B cell (primary cell): Measurements from ENCODE around the gene ABCF1. TPM values are rescaled to one million over a fixed set of nuclear protein-coding genes. Genes with fewer than 3 reads are reported as not detected.

ENCODE experiments used
- ATAC-seq: fragments of 200-7000 bp; cut with Tn5 transposase; one replicate; pipeline ENCODE4 v1.10.0; 2021; ENCODE audit warnings: low read depth, mild to moderate bottlenecking, moderate number of reproducible peaks, moderate library complexity
- CTCF ChIA-PET: fragments of 350-600 bp; sonication (Branson Sonifier 250); formaldehyde crosslinking; loops from one replicate; lab custom pipeline; 2021; ENCODE audit warnings: antibody characterized with exemption, inconsistent platforms; lab: Charles Lee
- POLR2A ChIA-PET: fragments of 350-600 bp; sonication (Branson Sonifier 250); formaldehyde crosslinking; loops from one replicate; lab custom pipeline; 2021; ENCODE audit warnings: antibody characterized with exemption; lab: Charles Lee
- DNase-seq: peaks from one replicate; pipeline ENCODE4 v3.0.0; 2013
- H2AFZ ChIP-seq: 2 replicates; pipeline ENCODE4 v1.6.1; 2012; ENCODE audit warnings: mild to moderate bottlenecking, low read depth, low read length; ENCODE audit not compliant: insufficient read depth, poor library complexity, severe bottlenecking
- H3K27ac ChIP-seq, 2 donors: 1 replicate in 1 of 2; 2 replicates in 1 of 2; pipeline ENCODE4 v1.5.1; 2012 to 2013; ENCODE audit warnings: low read length in 2 of 2, mild to moderate bottlenecking in 2 of 2, moderate library complexity in 1 of 2
- H3K27me3 ChIP-seq, 4 experiments: fragments of 200-600 bp in 1 of 4; sonication (generic) in 1 of 4; replicated peaks in 1 of 4; 1 replicate in 2 of 4; 2 replicates in 2 of 4; pipeline versions ENCODE4 v1.6.1 to v1.7.0; 2013 to 2016; ENCODE audit warnings: low read length in 3 of 4, mild to moderate bottlenecking in 2 of 4, mixed read lengths in 1 of 4, moderate library complexity in 1 of 4; ENCODE audit not compliant: insufficient read depth in 4 of 4, control insufficient read depth in 3 of 4; ENCODE audit errors: control extremely low read depth in 1 of 4
- H3K36me3 ChIP-seq, 2 experiments: replicated peaks in 1 of 2; 1 replicate in 1 of 2; 2 replicates in 1 of 2; pipeline versions ENCODE4 v1.6.1 to v1.7.1; 2013; ENCODE audit warnings: low read length in 1 of 2; ENCODE audit not compliant: insufficient read depth in 2 of 2, control insufficient read depth in 1 of 2; ENCODE audit errors: control extremely low read depth in 1 of 2, extremely low read depth in 1 of 2
- H3K4me1 ChIP-seq, 2 donors: fragments of 200-600 bp in 1 of 2; sonication (generic) in 1 of 2; 1 replicate in 1 of 2; 2 replicates in 1 of 2; pipeline versions ENCODE4 v1.5.1 to v1.6.1; 2013 to 2017; ENCODE audit warnings: low read length in 2 of 2; ENCODE audit not compliant: control insufficient read depth in 2 of 2, insufficient read depth in 2 of 2
- H3K4me2 ChIP-seq: replicated peaks from 2 replicates; pipeline ENCODE3; 2012; ENCODE audit warnings: mild to moderate bottlenecking, low read depth, low read length; ENCODE audit not compliant: poor library complexity, severe bottlenecking
- H3K4me3 ChIP-seq, 5 experiments: fragments of 200-600 bp in 1 of 5; sonication (generic) in 1 of 5; 1 replicate in 3 of 5; 2 replicates in 2 of 5; pipeline versions ENCODE4 v1.5.1 to v1.7.0; 2011 to 2016; ENCODE audit warnings: low read length in 4 of 5, mild to moderate bottlenecking in 4 of 5, low read depth in 2 of 5, control low read depth in 1 of 5, moderate library complexity in 1 of 5; ENCODE audit not compliant: insufficient read depth in 1 of 5; ENCODE audit errors: control extremely low read depth in 1 of 5, extremely low read depth in 1 of 5
- H3K79me2 ChIP-seq: fragments of 200-600 bp; sonication (generic); one replicate; pipeline ENCODE4 v1.6.0; 2016; ENCODE audit warnings: low read length; ENCODE audit not compliant: control insufficient read depth, insufficient read depth
- H3K9ac ChIP-seq: fragments of 200-600 bp; sonication (generic); 2 replicates; pipeline ENCODE4 v1.6.1; 2017; ENCODE audit warnings: mild to moderate bottlenecking, low read length, moderate library complexity
- H3K9me3 ChIP-seq, 3 donors: one replicate each; pipeline versions ENCODE4 v1.6.1 to v1.7.1; 2013; ENCODE audit warnings: low read length in 2 of 3; ENCODE audit not compliant: control insufficient read depth in 2 of 3, insufficient read depth in 1 of 3; ENCODE audit errors: control extremely low read depth in 1 of 3
- H4K20me1 ChIP-seq: 2 replicates; pipeline ENCODE4 v1.6.0; 2012; ENCODE audit warnings: mild to moderate bottlenecking, low read length; ENCODE audit not compliant: insufficient read depth, control insufficient read depth, poor library complexity, severe bottlenecking
- H3K27ac Mint-ChIP-seq: one replicate; pipeline ENCODE4 v1.8.0; 2021; ENCODE audit warnings: mixed read lengths
- H3K27me3 Mint-ChIP-seq: one replicate; pipeline ENCODE4 v1.8.0; 2021; ENCODE audit warnings: mixed read lengths
- H3K4me1 Mint-ChIP-seq: one replicate; pipeline ENCODE4 v1.8.0; 2021; ENCODE audit warnings: mixed read lengths
- H3K4me3 Mint-ChIP-seq: one replicate; pipeline ENCODE4 v1.8.0; 2021; ENCODE audit warnings: mixed read lengths
- H3K9me3 Mint-ChIP-seq: one replicate; pipeline ENCODE4 v1.8.0; 2022; ENCODE audit warnings: mixed read lengths; ENCODE audit not compliant: insufficient read depth
- EZH2 ChIP-seq: IDR thresholded peaks from 2 replicates; pipeline ENCODE4 v1.6.1; 2012; ENCODE audit warnings: borderline replicate concordance, low read depth, mild to moderate bottlenecking, moderate library complexity, low read length; ENCODE audit not compliant: insufficient read depth, poor library complexity, severe bottlenecking
- WGBS: methylation state at CpG from one replicate; pipeline ENCODE4 v1.1.5; 2013; ENCODE audit warnings: missing lambda C conversion rate; ENCODE audit not compliant: insufficient coverage; 5-methylcytosine and 5-hydroxymethylcytosine counted together
- intact Hi-C: fragments of 100-400 bp; cut with micrococcal nuclease; formaldehyde crosslinking; loops from one replicate; pipeline ENCODE4 v1.10.0; 2022
- polyA plus RNA-seq: library from polyadenylated mRNA; depleted of rRNA; stranded (reverse); fragments of >200 nt; gene quantifications from 2 replicates; pipeline ENCODE4 v1.2.3, GENCODE V29; 2012
- total RNA-seq, 2 donors: library from RNA; stranded (reverse); fragments of 120-200 nt in 1 of 2; gene quantifications; 1 replicate in 1 of 2; 2 replicates in 1 of 2; pipeline versions ENCODE4 v1.2.3 to v1.2.4, GENCODE V29; 2013 to 2022
- TF ChIP-seq, protein P1 (sequence below): fragments of 200-600 bp; IDR thresholded peaks from one replicate; pipeline ENCODE4 v1.8.0; 2022; ENCODE audit warnings: antibody characterized with exemption, mild to moderate bottlenecking

Gene ABCF1
- total and polyA plus RNA-seq, 2 donors (not counting 1 experiment from before 2014, with no cell fraction given): 22.8 to 60.9 TPM

GRCh38 chr6:30547454-30547853, 23.8 kb upstream of the ABCF1 start:
- Histone ChIP-seq H3K9me3 (no peaks in the 10 kb centered on the region), H3K79me2 (no peaks in the 10 kb centered on the region), H3K9ac (no peak overlapping the region), H3K36me3 (peaks cover 0 to 55% of the 10 kb centered on the region in 2 experiments), H3K4me3 (no peak overlapping the region), H3K27ac (no peak overlapping the region), H2AFZ (no peak overlapping the region), H3K4me2 (no peak overlapping the region), H3K4me1 (peaks cover 15 to 21% of the 10 kb centered on the region in 2 donors), H3K27me3 (no peaks in the 10 kb centered on the region), H4K20me1 (no peaks in the 10 kb centered on the region)
- Mint-ChIP-seq H3K4me3 (no peak overlapping the region), H3K9me3 (no peaks in the 10 kb centered on the region), H3K27me3 (no peaks in the 10 kb centered on the region), H3K4me1 (peaks cover 22% of the 10 kb centered on the region), H3K27ac (no peak overlapping the region)
- POLR2A ChIA-PET: no interaction called here
- CTCF ChIA-PET: interaction anchor here (0.6 to 15.6 kb wide), 6 partner anchors 19 to 64 kb away, joined by 4 to 681 read pairs (median 118); no protein-coding TSS in a partner anchor
- 100% methylated on average over 1 of the region's 6 CpGs for WGBS
- ATAC-seq (no peak), DNase-seq (no peak)
- intact Hi-C loops: no loop called here
- TF ChIP-seq, protein P1, sequence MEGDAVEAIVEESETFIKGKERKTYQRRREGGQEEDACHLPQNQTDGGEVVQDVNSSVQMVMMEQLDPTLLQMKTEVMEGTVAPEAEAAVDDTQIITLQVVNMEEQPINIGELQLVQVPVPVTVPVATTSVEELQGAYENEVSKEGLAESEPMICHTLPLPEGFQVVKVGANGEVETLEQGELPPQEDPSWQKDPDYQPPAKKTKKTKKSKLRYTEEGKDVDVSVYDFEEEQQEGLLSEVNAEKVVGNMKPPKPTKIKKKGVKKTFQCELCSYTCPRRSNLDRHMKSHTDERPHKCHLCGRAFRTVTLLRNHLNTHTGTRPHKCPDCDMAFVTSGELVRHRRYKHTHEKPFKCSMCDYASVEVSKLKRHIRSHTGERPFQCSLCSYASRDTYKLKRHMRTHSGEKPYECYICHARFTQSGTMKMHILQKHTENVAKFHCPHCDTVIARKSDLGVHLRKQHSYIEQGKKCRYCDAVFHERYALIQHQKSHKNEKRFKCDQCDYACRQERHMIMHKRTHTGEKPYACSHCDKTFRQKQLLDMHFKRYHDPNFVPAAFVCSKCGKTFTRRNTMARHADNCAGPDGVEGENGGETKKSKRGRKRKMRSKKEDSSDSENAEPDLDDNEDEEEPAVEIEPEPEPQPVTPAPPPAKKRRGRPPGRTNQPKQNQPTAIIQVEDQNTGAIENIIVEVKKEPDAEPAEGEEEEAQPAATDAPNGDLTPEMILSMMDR: no peak
- TF ChIP-seq EZH2: no peak

- Histone ChIP-seq H3K4me2 (no peak overlapping the region), H3K9ac (no peak overlapping the region), H3K27ac (no peak overlapping the region), H3K27me3 (no peaks in the 10 kb centered on the region), H3K36me3 (peaks cover 0 to 63% of the 10 kb centered on the region in 2 experiments), H4K20me1 (no peaks in the 10 kb centered on the region), H2AFZ (no peak overlapping the region), H3K4me1 (peaks cover 6 to 12% of the 10 kb centered on the region in 2 donors), H3K4me3 (no peak overlapping the region), H3K9me3 (no peaks in the 10 kb centered on the region), H3K79me2 (no peaks in the 10 kb centered on the region)
- H3K4me3 Mint-ChIP-seq: no peak overlapping the region
- no peaks in the 10 kb centered on the region for H3K9me3 Mint-ChIP-seq
- H3K4me1 Mint-ChIP-seq: peaks cover 13% of the 10 kb centered on the region
- 91% methylated on average over 2 of the region's 2 CpGs for WGBS
- POLR2A ChIA-PET: no interaction called here
- intact Hi-C loops: no loop called here
- TF ChIP-seq, protein P1: no peak
- no peak for TF ChIP-seq EZH2
- no peak overlapping the region for H3K27ac Mint-ChIP-seq
- ATAC-seq (no peak), DNase-seq (no peak)
- CTCF ChIA-PET: interaction anchor here (2.8 to 15.6 kb wide), 3 partner anchors 20 to 65 kb away, joined by 11 to 681 read pairs (median 227); no protein-coding TSS in a partner anchor
- H3K27me3 Mint-ChIP-seq: no peaks in the 10 kb centered on the region
Observed at GRCh38 chr6:30548375-30548774, 22.9 kb upstream of the ABCF1 start.
